Measurements from ENCODE around the gene TNFSF8.

- TF ChIP-seq OSR1 (CRISPR knock-in tag; IDR thresholded peaks at IDR 0.05) (no peak), ESRRG (CRISPR knock-in tag; IDR thresholded peaks at IDR 0.05) (no peak)
Measured at GRCh38 chr9:114928671-114929070, 1.7 kb downstream of the TNFSF8 start.
